HG02588 (cell line): Measurements from ENCODE around the gene IL11.

ENCODE experiments used
- ATAC-seq: cut with Tn5 transposase; IDR thresholded peaks from one replicate; pipeline ENCODE4 v1.9.1; 2021; ENCODE audit warnings: mild to moderate bottlenecking, moderate library complexity; ENCODE audit not compliant: unreplicated experiment

Gene IL11

GRCh38 chr19:55373993-55374757, 3.9 kb upstream of the IL11 start:
- no peak for ATAC-seq

DNA sequence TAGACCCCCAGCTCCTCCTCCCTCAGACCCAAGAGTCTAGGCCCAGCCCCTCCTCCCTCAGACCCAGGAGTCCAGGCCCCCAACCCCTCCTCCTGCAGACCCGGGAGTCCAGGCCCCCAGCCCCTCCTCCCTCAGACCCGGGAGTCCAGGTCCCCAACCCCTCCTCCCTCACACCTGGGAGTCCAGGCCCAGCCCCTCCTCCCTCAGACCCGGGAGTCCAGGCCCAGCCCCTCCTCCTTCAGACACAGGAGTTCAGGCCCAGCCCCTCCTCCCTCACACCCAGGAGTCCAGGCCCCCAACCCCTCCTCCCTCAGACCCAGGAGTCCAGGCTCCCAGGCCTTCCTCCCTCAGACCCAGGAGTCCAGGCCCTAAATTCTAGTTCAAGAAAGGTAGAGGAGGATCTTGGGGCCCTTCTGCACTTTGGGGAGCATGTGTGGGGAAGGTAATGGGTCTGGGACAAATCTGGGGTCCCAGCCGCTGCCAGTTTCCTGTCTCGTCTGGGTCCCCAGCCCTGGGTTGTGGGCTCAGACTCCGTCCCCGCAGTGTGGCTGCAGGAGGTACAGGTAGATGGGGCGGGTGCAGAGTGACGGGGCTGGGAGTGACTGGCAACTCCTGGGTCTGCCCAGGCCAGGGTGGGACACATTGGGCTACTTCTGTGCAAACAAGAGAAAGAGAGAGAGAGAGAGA, 3.2 kb upstream of the IL11 start:
- ATAC-seq, result no peak

DNA sequence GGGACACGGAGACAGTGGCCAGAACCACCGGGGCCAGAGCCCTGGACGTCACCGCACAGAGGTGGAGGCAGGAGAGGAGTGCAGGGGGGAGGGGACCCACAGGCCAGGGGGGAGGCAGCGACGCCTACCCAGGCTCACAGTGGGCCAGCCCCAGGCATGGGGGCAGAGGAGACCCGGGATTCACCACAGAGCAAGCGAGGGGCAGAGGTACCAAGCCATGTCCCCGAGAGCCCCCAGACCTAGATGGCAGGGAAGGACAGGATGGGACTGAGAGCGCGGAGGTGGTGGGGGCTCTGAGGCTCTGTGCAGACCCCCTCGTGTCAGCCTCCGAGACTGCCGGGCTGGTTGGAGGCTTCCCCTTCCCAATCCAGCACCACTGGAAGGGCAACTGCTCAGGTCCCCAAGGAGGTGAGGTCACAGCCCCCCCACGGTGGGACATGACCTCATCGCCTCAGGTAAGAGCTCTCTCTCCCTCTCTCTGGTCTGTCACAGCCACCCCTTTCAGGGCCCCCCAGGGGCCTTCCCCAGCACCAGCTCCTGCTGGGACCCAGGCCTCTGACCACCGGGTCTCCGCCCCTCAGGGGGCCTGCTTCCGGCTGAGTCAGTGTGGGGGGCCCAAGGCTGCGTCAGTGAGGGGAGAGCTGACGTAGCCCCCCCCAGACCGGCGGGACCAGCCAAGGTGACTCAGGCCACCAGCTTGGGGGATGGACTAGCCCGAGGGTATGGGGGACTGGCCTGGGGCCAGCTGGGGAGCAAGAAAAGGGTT, 2.2 kb upstream of the IL11 start:
- ATAC-seq, result no peak

- no peak for ATAC-seq
Measured at GRCh38 chr19:55369653-55370304, 484 bp downstream of the IL11 start.

DNA sequence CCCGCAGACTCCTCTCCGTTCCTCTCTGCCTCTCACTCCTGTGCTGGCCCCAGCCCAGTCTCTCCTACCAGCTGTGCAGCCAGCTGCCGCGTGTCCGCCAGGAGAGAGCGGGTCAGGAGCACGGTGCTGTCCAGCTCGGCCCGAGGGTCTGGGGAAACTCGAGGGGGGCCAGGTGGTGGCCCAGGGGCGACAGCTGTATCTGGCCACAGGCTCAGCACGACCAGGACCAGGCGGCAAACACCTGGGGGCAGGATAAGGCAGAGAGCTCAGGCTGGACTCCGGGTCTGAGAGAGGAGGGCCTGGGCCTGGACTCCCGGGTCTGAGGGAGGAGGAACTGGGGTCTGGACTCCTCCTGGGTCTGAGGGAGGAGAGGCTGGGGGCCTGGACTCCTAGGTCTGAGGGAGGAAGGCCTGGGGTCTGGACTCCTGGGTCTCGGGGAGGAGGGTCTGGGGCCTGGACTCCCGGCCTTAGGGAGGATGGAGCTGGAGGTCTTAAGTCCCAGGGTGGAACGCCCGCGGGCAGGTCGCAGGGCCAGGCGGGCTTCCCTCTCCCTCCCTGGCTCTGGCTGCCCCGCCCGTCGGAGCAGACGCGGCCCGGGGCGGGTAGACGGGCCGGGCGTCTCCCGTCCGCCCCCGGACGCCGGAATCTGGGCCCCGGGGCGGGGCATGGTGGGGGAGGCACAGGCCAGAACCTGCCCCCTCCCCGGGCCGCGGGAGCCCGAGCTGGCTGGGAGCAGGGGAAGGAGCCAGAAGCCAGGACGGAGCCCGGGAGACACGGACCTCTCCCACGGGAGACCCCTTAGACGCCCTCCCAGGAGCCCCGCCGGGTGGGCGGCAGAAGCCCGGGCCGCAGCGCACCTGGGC, 1.3 kb downstream of the IL11 start:
- no peak for ATAC-seq

DNA sequence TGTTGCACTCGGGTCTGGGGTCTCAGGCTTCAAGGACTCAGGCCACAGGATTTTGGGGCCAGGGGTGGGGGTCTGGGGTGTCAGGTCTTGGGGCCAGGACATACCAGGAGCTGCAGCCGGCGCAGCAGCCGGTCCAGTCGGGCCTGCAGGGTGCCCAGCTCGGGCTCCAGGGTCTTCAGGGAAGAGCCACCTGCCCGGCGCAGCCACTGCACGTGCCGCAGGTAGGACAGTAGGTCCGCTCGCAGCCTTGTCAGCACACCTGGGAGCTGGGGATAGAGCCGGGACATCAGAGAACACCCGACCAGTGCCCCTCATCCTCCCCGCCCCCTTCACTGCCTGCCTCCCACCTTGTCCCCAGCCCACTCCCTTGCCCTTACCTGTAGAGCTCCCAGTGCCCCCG, 2.2 kb downstream of the IL11 start:
- no peak for ATAC-seq

DNA sequence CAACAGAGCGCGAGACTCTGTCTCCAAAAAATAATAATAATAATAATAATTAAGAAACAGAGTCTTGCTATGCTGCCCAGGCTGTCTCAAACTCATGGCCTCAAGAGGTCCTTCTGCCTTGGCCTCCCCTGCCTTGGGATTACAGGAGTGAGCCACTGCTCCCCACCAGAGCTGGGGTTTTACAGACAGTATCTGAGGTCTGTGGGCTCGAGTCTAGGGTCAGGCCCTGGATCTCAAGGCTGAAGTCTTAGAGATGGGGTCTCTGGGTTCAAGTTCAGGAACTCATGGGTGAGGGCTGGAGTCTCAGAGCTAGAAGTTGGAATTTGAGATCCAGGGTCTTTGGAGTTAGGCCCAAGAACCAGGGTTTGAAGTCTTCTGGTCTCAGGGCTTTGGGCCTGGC, 3.5 kb downstream of the IL11 start:
- ATAC-seq, result no peak

- ATAC-seq, result no peak
Measured at GRCh38 chr19:55365964-55366363, 4.3 kb downstream of the IL11 start.

- no peak for ATAC-seq
Measured at GRCh38 chr19:55365245-55365644, 5.0 kb downstream of the IL11 start.

DNA sequence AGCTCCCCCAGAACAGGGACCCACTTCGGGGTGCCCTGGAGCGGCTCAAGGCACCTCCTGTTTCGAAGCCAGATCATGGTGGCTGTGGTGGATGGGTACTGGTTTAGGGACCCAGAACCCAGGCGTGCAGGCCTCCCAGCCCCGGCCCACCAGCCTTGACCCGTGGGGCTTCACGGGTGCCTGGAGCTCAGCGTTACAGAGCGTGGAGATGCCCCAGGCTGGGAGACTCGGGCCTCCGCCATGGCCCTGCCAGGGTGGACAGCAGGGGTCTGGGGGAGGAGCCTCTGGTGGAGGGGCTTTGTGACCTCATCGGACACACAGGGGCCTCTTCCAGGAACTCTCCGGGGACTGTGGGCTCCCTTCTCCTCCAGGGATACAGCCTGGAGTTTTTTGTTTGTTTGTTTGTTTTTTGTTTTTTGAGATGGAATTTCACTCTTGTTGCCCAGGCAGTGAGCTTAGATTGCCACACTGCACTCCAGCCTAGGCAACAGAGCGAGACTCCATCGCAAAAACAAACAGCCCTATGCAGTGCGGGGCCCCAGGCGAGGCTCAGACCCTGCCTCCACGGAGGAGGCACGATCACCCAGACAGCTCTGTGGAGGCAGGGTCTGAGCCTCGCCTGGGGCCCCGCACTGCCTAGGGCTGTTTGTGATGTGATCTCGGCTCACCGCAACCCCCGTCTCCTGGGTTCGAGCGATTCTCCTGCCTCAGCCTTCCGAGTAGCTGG, 7.1 kb downstream of the IL11 start, which contains the start of gene GARIN5B:
Gene GARIN5B (minus strand): TSS at position 271 of the 727 bp plus-strand sequence. CDS start 194 bp downstream, at position 77.
- no peak for ATAC-seq

DNA sequence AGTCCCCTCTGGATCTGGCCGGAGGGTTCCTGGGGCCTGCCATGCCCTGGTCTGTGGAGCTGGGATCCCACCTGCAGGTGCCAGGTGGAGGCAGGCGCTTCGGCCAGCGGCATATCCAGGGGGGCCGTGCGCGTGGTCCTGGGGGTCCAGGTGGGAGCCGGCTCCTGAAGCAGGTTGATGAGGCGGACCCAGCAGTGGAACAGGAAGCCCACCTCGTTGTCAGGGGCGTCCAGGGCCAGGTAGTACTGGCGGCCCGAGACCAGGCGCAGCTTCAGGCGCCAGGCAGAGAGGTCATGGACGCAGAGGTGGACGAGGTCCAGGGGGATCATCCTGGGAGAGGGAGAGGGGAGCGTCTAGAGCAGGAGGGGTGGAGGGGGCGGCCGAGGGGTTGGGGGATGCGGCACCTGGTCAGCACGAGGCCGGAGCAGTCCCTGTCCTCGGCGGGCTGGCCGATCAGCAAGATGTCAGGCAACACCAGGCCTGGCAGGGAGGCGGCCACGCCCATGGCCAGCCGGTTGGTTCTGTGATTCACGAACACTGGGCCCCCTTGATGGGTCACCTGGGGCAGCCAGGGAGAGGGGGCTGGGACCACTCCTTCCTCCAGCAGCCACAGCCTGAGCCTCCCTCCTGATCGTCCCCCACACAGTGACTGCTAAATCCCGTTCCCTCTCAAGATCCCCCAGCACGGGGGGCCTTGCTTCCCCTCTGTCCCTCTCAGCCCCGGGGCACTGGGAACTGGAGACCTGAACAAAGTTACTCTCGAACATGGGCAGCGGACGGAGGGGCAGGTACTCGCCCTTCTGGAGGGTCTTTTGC, 7.9 kb downstream of the IL11 start:
- ATAC-seq, result no peak

GRCh38 chr19:55360902-55361301, 9.4 kb downstream of the IL11 start:
- no peak for ATAC-seq

GRCh38 chr19:55358943-55359908, 11.0 kb downstream of the IL11 start:
- ATAC-seq, result no peak

GRCh38 chr19:55358493-55358892, 11.8 kb downstream of the IL11 start:
- ATAC-seq, result no peak

- no peak for ATAC-seq
Measured at GRCh38 chr19:55355213-55355821, 14.9 kb downstream of the IL11 start.

- no peak for ATAC-seq
Measured at GRCh38 chr19:55354698-55355212, 15.5 kb downstream of the IL11 start, which contains the start of gene COX6B2. TSS of gene COX6B2 (minus strand) at chr19:55354719. CDS start at chr19:55354521, 198 bp downstream.
